NCI-H2196 (cell line): Measurements from ENCODE around the gene KRT4.
"Not testable (repeated sequence)": the region's sequence is repeated elsewhere in the genome, so short reads cannot be mapped to it uniquely, and the experiment has no call there.

Experiments used
- DNase-seq: peaks from one replicate; lab custom pipeline; 2025; ENCODE audit not compliant: unreplicated experiment; lab: John Stamatoyannopoulos, UW

Gene KRT4

GRCh38 chr12:52776435-52776834, 37.5 kb downstream of the KRT4 start:
- no peak for DNase-seq

- no peak for DNase-seq
Observed at GRCh38 chr12:52774629-52775250, 39.2 kb downstream of the KRT4 start.

GRCh38 chr12:52772772-52773171, 41.1 kb downstream of the KRT4 start:
- no peak for DNase-seq

- no peak for DNase-seq
Observed at GRCh38 chr12:52772188-52772587, 41.7 kb downstream of the KRT4 start.

GRCh38 chr12:52771505-52771904, 42.4 kb downstream of the KRT4 start:
- no peak for DNase-seq

- DNase-seq: no peak
Observed at GRCh38 chr12:52771088-52771487, 42.8 kb downstream of the KRT4 start.

GRCh38 chr12:52769946-52770345, 44.0 kb downstream of the KRT4 start:
- no peak for DNase-seq

GRCh38 chr12:52769354-52769753, 44.6 kb downstream of the KRT4 start:
- no peak for DNase-seq

- DNase-seq: no peak
Observed at GRCh38 chr12:52768479-52769200, 45.3 kb downstream of the KRT4 start.

- no peak for DNase-seq
Observed at GRCh38 chr12:52767427-52767826, 46.5 kb downstream of the KRT4 start.

- DNase-seq: no peak
Observed at GRCh38 chr12:52767020-52767379, 46.9 kb downstream of the KRT4 start.

GRCh38 chr12:52766351-52767019, 47.4 kb downstream of the KRT4 start:
- no peak for DNase-seq

- no peak for DNase-seq
Observed at GRCh38 chr12:52765702-52766101, 48.2 kb downstream of the KRT4 start.

- no peak for DNase-seq
Observed at GRCh38 chr12:52763991-52764390, 49.9 kb downstream of the KRT4 start.

- DNase-seq: no peak
Observed at GRCh38 chr12:52763036-52763659, 50.8 kb downstream of the KRT4 start.

GRCh38 chr12:52761802-52762201, 52.1 kb downstream of the KRT4 start:
- no peak for DNase-seq

GRCh38 chr12:52761218-52761617, 52.7 kb downstream of the KRT4 start:
- not testable (repeated sequence) for DNase-seq

GRCh38 chr12:52760623-52761022, 53.3 kb downstream of the KRT4 start:
- DNase-seq: no peak

GRCh38 chr12:52759695-52760094, 54.2 kb downstream of the KRT4 start:
- no peak for DNase-seq

GRCh38 chr12:52759218-52759617, 54.7 kb downstream of the KRT4 start:
- no peak for DNase-seq

- DNase-seq: no peak
Observed at GRCh38 chr12:52757449-52758176, 56.3 kb downstream of the KRT4 start.
